ENCODE data around the gene PRDX4.

- TF ChIP-seq CTCF (IDR thresholded peaks at IDR 0.05) (no peak), NR2C2 (CRISPR knock-in tag; IDR thresholded peaks at IDR 0.05) (no peak), SP1 (CRISPR knock-in tag; conservative IDR thresholded peaks at IDR 0.05) (no peak), USF2 (CRISPR knock-in tag; IDR thresholded peaks at IDR 0.05) (no peak), CDX4 (CRISPR knock-in tag; IDR thresholded peaks at IDR 0.05; ENCODE audit: borderline replicate concordance) (no peak), STAT6 (CRISPR knock-in tag; conservative IDR thresholded peaks at IDR 0.05; ENCODE audit: low read depth) (no peak)
These were observed 24.9 kb downstream of the PRDX4 start for GRCh38 chrX:23692166-23692565.

Data from WTC11 (cell line).